Measurements from ENCODE around the gene MYORG.

MYORG gene

GRCh38 chr9:34413231-34413852 is 36.6 kb upstream of the MYORG start:
- no peaks in the 10 kb centered on the region for H3K36me3 ChIP-seq (ENCODE audit: control insufficient read depth in 1 of 2, insufficient read depth in 2 of 2, low read depth in 1 of 2, low read length in 2 of 2)
- H3K9me3 ChIP-seq (ENCODE audit: control insufficient read depth, low read length), result no peaks in the 10 kb centered on the region
- H3K9ac ChIP-seq (ENCODE audit: low read length), result no peak overlapping the region
- peaks cover 8% of the 10 kb centered on the region for H3K79me1 ChIP-seq (replicated peaks; ENCODE audit: low read length, poor library complexity, severe bottlenecking)
- no peak overlapping the region for H2BK5ac ChIP-seq (ENCODE audit: low read depth, low read length, poor library complexity, severe bottlenecking)
- H4K91ac ChIP-seq (ENCODE audit: low read length), result no peak overlapping the region
- no peak overlapping the region for H2BK120ac ChIP-seq (ENCODE audit: low read depth, low read length)
- no peak overlapping the region for H3K4me3 ChIP-seq (ENCODE audit: insufficient read depth in 1 of 2, low read depth in 1 of 2, low read length in 2 of 2)
- no peak overlapping the region for H4K8ac ChIP-seq (ENCODE audit: low read length)
- no peak overlapping the region for H2AK5ac ChIP-seq (ENCODE audit: low read length, severe bottlenecking)
- no peak overlapping the region for H3K23ac ChIP-seq (ENCODE audit: low read length in 2 of 2)
- H2BK15ac ChIP-seq (ENCODE audit: low read depth, poor library complexity, severe bottlenecking), result no peak overlapping the region
- H2BK12ac ChIP-seq (ENCODE audit: low read length in 2 of 2), result no peak overlapping the region
- H3K27me3 ChIP-seq (ENCODE audit: control insufficient read depth in 1 of 2, insufficient read depth in 1 of 2, low read length in 2 of 2), result no peaks in the 10 kb centered on the region
- H3K4me1 ChIP-seq (ENCODE audit: control insufficient read depth, insufficient read depth, low read depth, low read length), result no peaks in the 10 kb centered on the region
- H3K18ac ChIP-seq (ENCODE audit: low read depth in 1 of 2, low read length in 2 of 2), result no peak overlapping the region
- 3% methylated on average over 4 of the region's 6 CpGs for WGBS
- no peak overlapping the region for H3K27ac ChIP-seq (ENCODE audit: low read length, poor library complexity, severe bottlenecking)
- no peak overlapping the region for H2AFZ ChIP-seq (ENCODE audit: low read depth, low read length)
- peak; percentile 54 for DNase-seq
- H3K14ac ChIP-seq (ENCODE audit: low read length in 2 of 2), result no peak overlapping the region
- no peak overlapping the region for H3K4ac ChIP-seq (ENCODE audit: low read depth in 1 of 2, low read length in 2 of 2)
- no peak overlapping the region for H3K4me2 ChIP-seq (ENCODE audit: low read length, poor library complexity, severe bottlenecking)

DNA sequence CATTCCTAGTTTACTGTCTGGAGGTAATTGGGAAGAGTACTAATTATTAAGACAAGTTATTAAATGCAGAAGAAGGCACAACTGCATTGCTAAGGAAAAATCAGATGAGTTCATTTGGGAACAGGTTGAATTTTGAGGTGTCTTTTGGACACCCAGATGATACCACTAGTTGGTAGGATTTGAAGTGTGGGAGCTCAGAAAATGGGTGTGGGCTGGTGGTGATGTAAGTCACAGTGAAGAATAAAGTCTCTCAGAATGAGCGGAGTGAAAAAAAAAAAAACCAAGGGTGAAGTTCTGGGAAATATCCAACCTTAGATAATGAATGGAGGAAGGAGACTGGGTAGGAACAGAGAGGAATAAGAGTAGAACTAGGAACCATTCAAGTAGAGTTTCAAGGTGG is 35.6 kb upstream of the MYORG start:
- Histone ChIP-seq H3K9me3 (ENCODE audit: control insufficient read depth, low read length) (no peaks in the 10 kb centered on the region), H3K4me3 (ENCODE audit: insufficient read depth in 1 of 2, low read depth in 1 of 2, low read length in 2 of 2) (no peak overlapping the region), H2AK5ac (ENCODE audit: low read length, severe bottlenecking) (no peak overlapping the region), H2AFZ (ENCODE audit: low read depth, low read length) (no peak overlapping the region), H3K9ac (ENCODE audit: low read length) (no peak overlapping the region), H3K4ac (ENCODE audit: low read depth in 1 of 2, low read length in 2 of 2) (no peak overlapping the region), H3K27ac (ENCODE audit: low read length, poor library complexity, severe bottlenecking) (no peak overlapping the region), H2BK15ac (ENCODE audit: low read depth, poor library complexity, severe bottlenecking) (no peak overlapping the region), H3K18ac (ENCODE audit: low read depth in 1 of 2, low read length in 2 of 2) (no peak overlapping the region), H3K4me2 (ENCODE audit: low read length, poor library complexity, severe bottlenecking) (no peak overlapping the region), H3K23ac (ENCODE audit: low read length in 2 of 2) (no peak overlapping the region), H3K36me3 (ENCODE audit: control insufficient read depth in 1 of 2, insufficient read depth in 2 of 2, low read depth in 1 of 2, low read length in 2 of 2) (peaks cover 0 to 8% of the 10 kb centered on the region in 2 experiments), H2BK12ac (ENCODE audit: low read length in 2 of 2) (no peak overlapping the region), H3K14ac (ENCODE audit: low read length in 2 of 2) (no peak overlapping the region), H4K91ac (ENCODE audit: low read length) (no peak overlapping the region), H3K27me3 (ENCODE audit: control insufficient read depth in 1 of 2, insufficient read depth in 1 of 2, low read length in 2 of 2) (no peaks in the 10 kb centered on the region), H2BK5ac (ENCODE audit: low read depth, low read length, poor library complexity, severe bottlenecking) (no peak overlapping the region), H3K79me1 (replicated peaks; ENCODE audit: low read length, poor library complexity, severe bottlenecking) (peaks cover 7% of the 10 kb centered on the region), H2BK120ac (ENCODE audit: low read depth, low read length) (no peak overlapping the region), H4K8ac (ENCODE audit: low read length) (no peak overlapping the region), H3K4me1 (ENCODE audit: control insufficient read depth, insufficient read depth, low read depth, low read length) (no peaks in the 10 kb centered on the region)
- WGBS, result 0% methylated on average over 1 of the region's 1 CpG
- no peak for DNase-seq

GRCh38 chr9:34409154-34409553 is 32.5 kb upstream of the MYORG start:
- Histone ChIP-seq H3K4me1 (ENCODE audit: control insufficient read depth, insufficient read depth, low read depth, low read length) (peaks cover 3% of the 10 kb centered on the region), H2AK5ac (ENCODE audit: low read length, severe bottlenecking) (no peak overlapping the region), H3K79me1 (replicated peaks; ENCODE audit: low read length, poor library complexity, severe bottlenecking) (peaks cover 8% of the 10 kb centered on the region), H3K27me3 (ENCODE audit: control insufficient read depth in 1 of 2, insufficient read depth in 1 of 2, low read length in 2 of 2) (no peaks in the 10 kb centered on the region), H3K9ac (ENCODE audit: low read length) (no peak overlapping the region), H3K4me3 (ENCODE audit: insufficient read depth in 1 of 2, low read depth in 1 of 2, low read length in 2 of 2) (no peak overlapping the region), H2BK5ac (ENCODE audit: low read depth, low read length, poor library complexity, severe bottlenecking) (no peak overlapping the region), H4K91ac (ENCODE audit: low read length) (no peak overlapping the region), H2BK12ac (ENCODE audit: low read length in 2 of 2) (no peak overlapping the region), H3K14ac (ENCODE audit: low read length in 2 of 2) (no peak overlapping the region), H2BK120ac (ENCODE audit: low read depth, low read length) (no peak overlapping the region), H3K4ac (ENCODE audit: low read depth in 1 of 2, low read length in 2 of 2) (no peak overlapping the region), H3K9me3 (ENCODE audit: control insufficient read depth, low read length) (no peaks in the 10 kb centered on the region), H3K36me3 (ENCODE audit: control insufficient read depth in 1 of 2, insufficient read depth in 2 of 2, low read depth in 1 of 2, low read length in 2 of 2) (peaks cover 13 to 14% of the 10 kb centered on the region in 2 experiments), H2AFZ (ENCODE audit: low read depth, low read length) (no peak overlapping the region), H3K4me2 (ENCODE audit: low read length, poor library complexity, severe bottlenecking) (no peak overlapping the region), H3K23ac (ENCODE audit: low read length in 2 of 2) (no peak overlapping the region), H3K27ac (ENCODE audit: low read length, poor library complexity, severe bottlenecking) (no peak overlapping the region), H2BK15ac (ENCODE audit: low read depth, poor library complexity, severe bottlenecking) (no peak overlapping the region), H4K8ac (ENCODE audit: low read length) (no peak overlapping the region), H3K18ac (ENCODE audit: low read depth in 1 of 2, low read length in 2 of 2) (no peak overlapping the region)
- 100% methylated on average over 2 of the region's 2 CpGs for WGBS
- no peak for DNase-seq

DNA sequence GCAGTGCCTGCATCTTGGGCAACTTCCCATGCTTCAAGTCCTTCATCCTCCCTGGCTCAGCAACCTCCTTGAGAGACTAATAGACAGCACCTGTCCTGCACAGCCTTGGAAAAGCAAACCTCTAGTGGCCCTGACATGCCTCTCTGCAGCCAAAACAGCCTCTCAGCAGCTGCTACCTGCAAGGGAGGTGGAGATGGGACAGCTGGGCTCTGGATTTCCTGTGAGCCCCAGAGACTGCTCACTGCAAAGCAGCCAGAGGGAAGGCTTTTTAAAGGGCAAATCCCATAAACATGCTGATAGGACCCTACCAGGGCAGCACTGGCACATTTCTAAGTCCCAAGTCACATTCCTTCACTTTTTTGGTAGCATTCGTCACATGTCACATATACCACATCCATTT is 31.5 kb upstream of the MYORG start:
- Histone ChIP-seq H3K4me1 (ENCODE audit: control insufficient read depth, insufficient read depth, low read depth, low read length) (peaks cover 3% of the 10 kb centered on the region), H3K14ac (ENCODE audit: low read length in 2 of 2) (no peak overlapping the region), H3K18ac (ENCODE audit: low read depth in 1 of 2, low read length in 2 of 2) (no peak overlapping the region), H2AK5ac (ENCODE audit: low read length, severe bottlenecking) (no peak overlapping the region), H3K4me3 (ENCODE audit: insufficient read depth in 1 of 2, low read depth in 1 of 2, low read length in 2 of 2) (no peak overlapping the region), H3K27me3 (ENCODE audit: control insufficient read depth in 1 of 2, insufficient read depth in 1 of 2, low read length in 2 of 2) (no peaks in the 10 kb centered on the region), H3K9ac (ENCODE audit: low read length) (no peak overlapping the region), H3K27ac (ENCODE audit: low read length, poor library complexity, severe bottlenecking) (no peak overlapping the region), H2BK120ac (ENCODE audit: low read depth, low read length) (no peak overlapping the region), H4K91ac (ENCODE audit: low read length) (no peak overlapping the region), H3K23ac (ENCODE audit: low read length in 2 of 2) (no peak overlapping the region), H3K36me3 (ENCODE audit: control insufficient read depth in 1 of 2, insufficient read depth in 2 of 2, low read depth in 1 of 2, low read length in 2 of 2) (peaks cover 18 to 19% of the 10 kb centered on the region in 2 experiments), H3K79me1 (replicated peaks; ENCODE audit: low read length, poor library complexity, severe bottlenecking) (peaks cover 8% of the 10 kb centered on the region), H2BK12ac (ENCODE audit: low read length in 2 of 2) (no peak overlapping the region), H4K8ac (ENCODE audit: low read length) (no peak overlapping the region), H3K9me3 (ENCODE audit: control insufficient read depth, low read length) (no peaks in the 10 kb centered on the region), H2BK15ac (ENCODE audit: low read depth, poor library complexity, severe bottlenecking) (no peak overlapping the region), H2BK5ac (ENCODE audit: low read depth, low read length, poor library complexity, severe bottlenecking) (no peak overlapping the region), H3K4me2 (ENCODE audit: low read length, poor library complexity, severe bottlenecking) (no peak overlapping the region), H2AFZ (ENCODE audit: low read depth, low read length) (no peak overlapping the region), H3K4ac (ENCODE audit: low read depth in 1 of 2, low read length in 2 of 2) (no peak overlapping the region)
- no peak for DNase-seq
- 94% methylated on average over 1 of the region's 1 CpG for WGBS

Data from mesenchymal stem cell (in vitro differentiated cells and primary cell).